ENCODE measurements around the gene CCRL2.

CCRL2 gene

GRCh38 chr3:46408853-46409252 is 1.8 kb downstream of the CCRL2 start:
- Mint-ChIP-seq H3K27me3 (no peaks in the 10 kb centered on the region), H3K36me3 (ENCODE audit: low read depth) (no peaks in the 10 kb centered on the region), H3K4me3 (no peak overlapping the region), H3K4me1 (ENCODE audit: low read depth) (peaks cover 37% of the 10 kb centered on the region), H3K9me3 (no peaks in the 10 kb centered on the region), H3K27ac (no peak overlapping the region)

- Mint-ChIP-seq H3K4me1 (ENCODE audit: low read depth) (peaks cover 37% of the 10 kb centered on the region), H3K9me3 (no peaks in the 10 kb centered on the region), H3K27ac (peak overlapping the region; percentile 59), H3K4me3 (no peak overlapping the region), H3K36me3 (ENCODE audit: low read depth) (no peaks in the 10 kb centered on the region), H3K27me3 (no peaks in the 10 kb centered on the region)
These were observed 2.9 kb downstream of the CCRL2 start for GRCh38 chr3:46409739-46410489.

- H3K4me1 Mint-ChIP-seq (ENCODE audit: low read depth), result peaks cover 39% of the 10 kb centered on the region
- no peak overlapping the region for H3K4me3 Mint-ChIP-seq
- H3K36me3 Mint-ChIP-seq (ENCODE audit: low read depth), result no peaks in the 10 kb centered on the region
- H3K27ac Mint-ChIP-seq, result no peak overlapping the region
- no peaks in the 10 kb centered on the region for H3K27me3 Mint-ChIP-seq
- no peaks in the 10 kb centered on the region for H3K9me3 Mint-ChIP-seq
These were observed 3.6 kb downstream of the CCRL2 start for GRCh38 chr3:46410669-46411068.

GRCh38 chr3:46411271-46411670 is 4.2 kb downstream of the CCRL2 start:
- H3K4me3 Mint-ChIP-seq, result no peak overlapping the region
- no peak overlapping the region for H3K27ac Mint-ChIP-seq
- no peaks in the 10 kb centered on the region for H3K36me3 Mint-ChIP-seq (ENCODE audit: low read depth)
- H3K27me3 Mint-ChIP-seq, result no peaks in the 10 kb centered on the region
- H3K9me3 Mint-ChIP-seq, result no peaks in the 10 kb centered on the region
- H3K4me1 Mint-ChIP-seq (ENCODE audit: low read depth), result peaks cover 43% of the 10 kb centered on the region

GRCh38 chr3:46412786-46413298 is 5.8 kb downstream of the CCRL2 start:
- no peaks in the 10 kb centered on the region for H3K36me3 Mint-ChIP-seq (ENCODE audit: low read depth)
- H3K27ac Mint-ChIP-seq, result no peak overlapping the region
- no peaks in the 10 kb centered on the region for H3K9me3 Mint-ChIP-seq
- no peak overlapping the region for H3K4me3 Mint-ChIP-seq
- H3K27me3 Mint-ChIP-seq, result no peaks in the 10 kb centered on the region
- peaks cover 41% of the 10 kb centered on the region for H3K4me1 Mint-ChIP-seq (ENCODE audit: low read depth)

- H3K27me3 Mint-ChIP-seq, result no peaks in the 10 kb centered on the region
- H3K36me3 Mint-ChIP-seq (ENCODE audit: low read depth), result no peaks in the 10 kb centered on the region
- no peak overlapping the region for H3K4me3 Mint-ChIP-seq
- no peak overlapping the region for H3K27ac Mint-ChIP-seq
- H3K4me1 Mint-ChIP-seq (ENCODE audit: low read depth), result peaks cover 31% of the 10 kb centered on the region
- H3K9me3 Mint-ChIP-seq, result no peaks in the 10 kb centered on the region
These were observed 6.9 kb downstream of the CCRL2 start for GRCh38 chr3:46413951-46414350.

- Mint-ChIP-seq H3K4me1 (ENCODE audit: low read depth) (peaks cover 24% of the 10 kb centered on the region), H3K27me3 (no peaks in the 10 kb centered on the region), H3K36me3 (ENCODE audit: low read depth) (no peaks in the 10 kb centered on the region), H3K4me3 (no peak overlapping the region), H3K27ac (no peak overlapping the region), H3K9me3 (no peaks in the 10 kb centered on the region)
These were observed 7.7 kb downstream of the CCRL2 start for GRCh38 chr3:46414739-46415138.

GRCh38 chr3:46416125-46416810 is 9.2 kb downstream of the CCRL2 start:
- Mint-ChIP-seq H3K27me3 (no peaks in the 10 kb centered on the region), H3K36me3 (ENCODE audit: low read depth) (no peaks in the 10 kb centered on the region), H3K4me1 (ENCODE audit: low read depth) (peaks cover 21% of the 10 kb centered on the region), H3K4me3 (no peak overlapping the region), H3K27ac (peak overlapping the region; percentile 52), H3K9me3 (no peaks in the 10 kb centered on the region)

- Mint-ChIP-seq H3K9me3 (no peaks in the 10 kb centered on the region), H3K36me3 (ENCODE audit: low read depth) (no peaks in the 10 kb centered on the region), H3K4me3 (no peak overlapping the region), H3K27me3 (no peaks in the 10 kb centered on the region), H3K4me1 (ENCODE audit: low read depth) (peaks cover 21% of the 10 kb centered on the region), H3K27ac (peak overlapping the region; percentile 52)
These were observed 9.9 kb downstream of the CCRL2 start for GRCh38 chr3:46416811-46417510.

GRCh38 chr3:46417841-46418611 is 11.0 kb downstream of the CCRL2 start:
- Mint-ChIP-seq H3K27ac (no peak overlapping the region), H3K27me3 (no peaks in the 10 kb centered on the region), H3K9me3 (no peaks in the 10 kb centered on the region), H3K4me3 (no peak overlapping the region), H3K36me3 (ENCODE audit: low read depth) (no peaks in the 10 kb centered on the region), H3K4me1 (ENCODE audit: low read depth) (peaks cover 21% of the 10 kb centered on the region)

- H3K4me3 Mint-ChIP-seq, result no peak overlapping the region
- H3K4me1 Mint-ChIP-seq (ENCODE audit: low read depth), result peaks cover 21% of the 10 kb centered on the region
- no peak overlapping the region for H3K27ac Mint-ChIP-seq
- H3K9me3 Mint-ChIP-seq, result no peaks in the 10 kb centered on the region
- no peaks in the 10 kb centered on the region for H3K27me3 Mint-ChIP-seq
- no peaks in the 10 kb centered on the region for H3K36me3 Mint-ChIP-seq (ENCODE audit: low read depth)
These were observed 12.8 kb downstream of the CCRL2 start for GRCh38 chr3:46419816-46420215.

- Mint-ChIP-seq H3K9me3 (no peaks in the 10 kb centered on the region), H3K27me3 (no peaks in the 10 kb centered on the region), H3K4me1 (ENCODE audit: low read depth) (peaks cover 16% of the 10 kb centered on the region), H3K4me3 (no peak overlapping the region), H3K27ac (no peak overlapping the region), H3K36me3 (ENCODE audit: low read depth) (no peaks in the 10 kb centered on the region)
These were observed 13.9 kb downstream of the CCRL2 start for GRCh38 chr3:46420931-46421330.

GRCh38 chr3:46422617-46423016 is 15.6 kb downstream of the CCRL2 start:
- no peaks in the 10 kb centered on the region for H3K36me3 Mint-ChIP-seq (ENCODE audit: low read depth)
- no peaks in the 10 kb centered on the region for H3K27me3 Mint-ChIP-seq
- H3K4me3 Mint-ChIP-seq, result no peak overlapping the region
- no peak overlapping the region for H3K27ac Mint-ChIP-seq
- H3K9me3 Mint-ChIP-seq, result no peaks in the 10 kb centered on the region
- no peaks in the 10 kb centered on the region for H3K4me1 Mint-ChIP-seq (ENCODE audit: low read depth)

- Mint-ChIP-seq H3K27me3 (no peaks in the 10 kb centered on the region), H3K4me1 (ENCODE audit: low read depth) (no peaks in the 10 kb centered on the region), H3K4me3 (no peak overlapping the region), H3K9me3 (no peaks in the 10 kb centered on the region), H3K27ac (no peak overlapping the region), H3K36me3 (ENCODE audit: low read depth) (no peaks in the 10 kb centered on the region)
These were observed 16.5 kb downstream of the CCRL2 start for GRCh38 chr3:46423588-46423987.
